ENCODE results near the gene SIRT1.
A peak's percentile ranks its signal among the peaks of the same experiment; 100 is the strongest.
"Not testable (repeated sequence)": the region's sequence is repeated elsewhere in the genome, so short reads cannot be mapped to it uniquely, and the experiment has no call there.

The SIRT1 gene

DNA sequence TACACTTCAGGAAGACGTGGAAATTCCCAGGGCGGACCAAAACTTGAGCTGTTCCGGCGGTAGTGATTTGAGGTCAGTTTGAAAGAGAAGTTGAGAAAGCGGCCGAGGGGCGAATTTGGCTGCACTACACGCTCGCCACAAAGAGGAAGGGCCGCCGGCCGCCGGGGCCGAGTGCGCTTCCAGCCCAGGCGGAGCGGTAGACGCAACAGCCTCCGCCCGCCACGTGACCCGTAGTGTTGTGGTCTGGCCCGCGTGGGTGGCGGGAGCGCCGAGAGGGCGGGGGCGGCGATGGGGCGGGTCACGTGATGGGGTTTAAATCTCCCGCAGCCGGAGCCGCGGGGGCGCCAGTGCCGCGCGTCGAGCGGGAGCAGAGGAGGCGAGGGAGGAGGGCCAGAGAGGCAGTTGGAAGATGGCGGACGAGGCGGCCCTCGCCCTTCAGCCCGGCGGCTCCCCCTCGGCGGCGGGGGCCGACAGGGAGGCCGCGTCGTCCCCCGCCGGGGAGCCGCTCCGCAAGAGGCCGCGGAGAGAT, at the start of gene SIRT1:
Gene SIRT1 (plus strand): TSS at position 344 of the 529 bp plus-strand sequence. CDS start 66 bp downstream, at position 410.
- peak within 1 kb of the TSS; percentile 69 to 86 for H3K4me3 ChIP-seq (replicated peaks in 1 of 2; ENCODE audit: low read depth in 2 of 2, low read length in 2 of 2)
- no peak for TF ChIP-seq CTCF (IDR thresholded peaks at IDR 0.05; ENCODE audit: low read depth, low read length)
- peak; percentile 94 to 97 for DNase-seq (ENCODE audit: low read depth in 2 of 2)

GRCh38 chr10:67835541-67836394, 48.7 kb upstream of the SIRT1 start:
- DNase-seq (ENCODE audit: low read depth in 2 of 2): peak in 1 of 2 donors; percentile 15

DNA sequence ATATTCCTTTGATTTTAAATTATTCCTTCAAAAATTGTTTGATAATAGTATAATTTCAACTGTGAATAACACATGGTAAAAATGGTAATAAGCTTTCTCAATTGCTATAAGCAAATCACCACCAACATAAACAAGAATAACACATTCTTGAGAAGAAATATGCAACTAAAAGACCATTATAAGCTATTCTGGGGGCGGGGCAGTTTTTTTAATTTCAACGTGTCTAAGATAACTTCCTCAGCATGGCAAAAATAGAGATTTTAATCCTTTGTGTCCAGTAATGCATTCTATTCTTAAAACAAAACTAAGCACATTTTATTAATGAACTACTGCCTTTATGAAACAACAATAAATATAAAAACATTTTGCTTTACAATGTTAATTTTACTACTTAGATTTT, 48.0 kb upstream of the SIRT1 start:
- DNase-seq (ENCODE audit: low read depth in 2 of 2): no peak
- TF ChIP-seq CTCF (IDR thresholded peaks at IDR 0.05; ENCODE audit: low read depth, low read length): no peak
- H3K4me3 ChIP-seq (replicated peaks in 1 of 2; ENCODE audit: low read depth in 2 of 2, low read length in 2 of 2): no peak overlapping the region

More at GRCh38 chr10:67835541-67836394, 48.7 kb upstream of the SIRT1 start:
- not testable (repeated sequence) for H3K4me3 ChIP-seq (replicated peaks in 1 of 2; ENCODE audit: low read depth in 2 of 2, low read length in 2 of 2)

DNA sequence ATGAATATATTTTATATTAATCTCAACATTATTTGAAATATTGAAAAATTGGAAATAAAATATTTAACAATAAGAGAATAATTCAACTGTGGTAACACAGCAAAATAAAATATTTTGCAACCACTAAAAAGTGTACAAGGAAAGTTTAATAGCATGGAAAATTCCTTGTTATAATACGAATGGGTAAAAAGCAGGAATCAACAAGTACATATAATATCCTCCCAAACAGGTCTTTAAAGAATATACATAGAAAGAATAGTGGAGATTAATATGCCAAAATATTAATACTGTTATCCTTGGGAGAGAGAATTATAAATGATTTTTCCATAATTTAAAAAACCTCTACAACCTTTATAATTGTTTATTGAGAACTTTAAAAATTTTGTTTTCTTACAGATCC, 47.5 kb upstream of the SIRT1 start:
- DNase-seq (ENCODE audit: low read depth in 2 of 2): no peak
- TF ChIP-seq CTCF (IDR thresholded peaks at IDR 0.05; ENCODE audit: low read depth, low read length): no peak
- peak overlapping the region in 1 of 2 donors; percentile 52 for H3K4me3 ChIP-seq (replicated peaks in 1 of 2; ENCODE audit: low read depth in 2 of 2, low read length in 2 of 2)

GRCh38 chr10:67837541-67838314, 46.7 kb upstream of the SIRT1 start, which contains the start of gene DNAJC12:
Gene DNAJC12 (minus strand): TSS chr10:67838188. CDS start chr10:67838011, 177 bp downstream.
- DNase-seq (ENCODE audit: low read depth in 2 of 2): peak; percentile 81 to 86
- H3K4me3 ChIP-seq (replicated peaks in 1 of 2; ENCODE audit: low read depth in 2 of 2, low read length in 2 of 2): peak within 1 kb of the TSS; percentile 19 to 52

GRCh38 chr10:67839511-67839910, 44.9 kb upstream of the SIRT1 start:
- not testable (repeated sequence) for H3K4me3 ChIP-seq (replicated peaks in 1 of 2; ENCODE audit: low read depth in 2 of 2, low read length in 2 of 2); DNase-seq (ENCODE audit: low read depth in 2 of 2)

More at GRCh38 chr10:67837541-67838314, 46.7 kb upstream of the SIRT1 start, which contains the start of gene DNAJC12:
- no peak for TF ChIP-seq CTCF (IDR thresholded peaks at IDR 0.05; ENCODE audit: low read depth, low read length)

GRCh38 chr10:67839951-67840350, 44.5 kb upstream of the SIRT1 start:
- no peak for TF ChIP-seq CTCF (IDR thresholded peaks at IDR 0.05; ENCODE audit: low read depth, low read length)
- H3K4me3 ChIP-seq (replicated peaks in 1 of 2; ENCODE audit: low read depth in 2 of 2, low read length in 2 of 2): no peak overlapping the region
- peak in 1 of 2 donors; percentile 75 for DNase-seq (ENCODE audit: low read depth in 2 of 2)
